HG02970 (cell line): Measurements from ENCODE around the gene EGR4.

Experiments used
- ATAC-seq: cut with Tn5 transposase; IDR thresholded peaks from one replicate; pipeline ENCODE4 v1.9.1; 2021; ENCODE audit warnings: mild to moderate bottlenecking, moderate library complexity, moderate number of reproducible peaks; ENCODE audit not compliant: unreplicated experiment, low FRiP score

Gene EGR4

GRCh38 chr2:73291093-73291460, 2.3 kb downstream of the EGR4 start:
- ATAC-seq = no peak

GRCh38 chr2:73290049-73290839, 3.1 kb downstream of the EGR4 start:
- ATAC-seq = no peak

DNA sequence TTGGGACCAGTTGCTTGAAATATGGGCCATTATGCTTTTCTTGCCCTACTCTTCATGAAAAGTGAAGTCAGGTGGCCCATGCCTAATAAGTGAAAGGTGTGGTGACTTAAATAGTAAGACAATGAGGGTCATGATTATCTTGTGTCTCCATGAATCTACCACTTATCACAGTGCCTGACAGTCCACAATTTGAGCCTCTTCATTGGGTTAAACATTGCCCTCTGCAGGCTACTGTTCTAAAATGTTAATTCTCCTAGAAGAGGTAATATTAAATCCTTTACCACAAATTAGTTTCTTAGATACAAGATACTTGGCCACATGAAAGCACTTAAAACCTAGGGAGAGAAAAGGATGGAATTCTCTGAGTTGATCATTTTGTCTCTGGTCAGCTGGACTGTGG, 4.0 kb downstream of the EGR4 start:
- no peak for ATAC-seq

- ATAC-seq = no peak
These were observed 7.2 kb downstream of the EGR4 start for GRCh38 chr2:73286134-73286655.

- ATAC-seq = no peak
These were observed 8.1 kb downstream of the EGR4 start for GRCh38 chr2:73285159-73285739.

DNA sequence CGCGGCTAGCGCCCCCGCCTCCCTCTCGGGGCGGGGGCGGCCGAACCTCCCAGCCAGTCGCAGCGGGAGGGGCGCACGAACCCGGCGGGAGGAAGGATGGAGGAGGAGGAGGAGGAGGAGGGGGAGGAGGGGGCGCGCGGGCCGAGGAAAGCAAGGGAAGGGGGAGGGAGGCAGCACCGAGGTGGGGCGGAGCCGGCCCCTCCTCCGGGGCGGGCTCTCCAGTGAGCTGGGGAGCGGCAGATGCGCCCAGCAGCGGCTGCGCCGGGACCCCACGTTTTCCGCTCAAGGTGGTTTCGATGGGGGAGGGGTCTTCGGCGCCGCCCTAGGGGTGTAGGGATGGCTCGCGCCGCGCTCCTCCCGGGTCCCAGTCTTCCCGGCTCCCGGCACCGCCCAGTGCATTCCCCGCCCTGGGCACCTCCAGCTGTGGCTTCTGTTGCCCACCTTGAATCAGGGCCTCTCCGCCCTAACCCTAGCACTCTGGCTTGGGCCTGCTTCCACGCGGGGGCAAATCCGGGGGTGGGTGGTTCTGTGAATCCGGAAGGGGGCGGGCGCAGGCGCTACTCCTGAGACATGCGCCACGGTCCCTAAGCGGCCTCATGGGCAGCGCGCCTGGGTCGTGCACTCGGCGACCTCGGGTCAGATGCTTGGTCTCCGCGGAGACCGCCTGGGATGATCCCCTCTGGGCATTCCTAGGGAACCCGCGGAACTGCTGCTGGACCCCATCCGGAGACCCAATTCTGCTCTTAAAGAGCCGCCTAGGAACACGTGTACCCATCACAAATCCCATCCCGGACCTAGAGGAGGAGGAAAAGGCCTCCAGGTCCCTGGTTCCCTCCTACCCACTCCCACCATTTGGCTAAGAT, 8.8 kb downstream of the EGR4 start, which contains the start of gene FBXO41:
FBXO41 (minus strand) TSS at position 183 of the 863 bp plus-strand sequence. CDS start 14,848 bp downstream, outside the sequence.
- ATAC-seq = peak; percentile 57

GRCh38 chr2:73283545-73284295, 9.6 kb downstream of the EGR4 start:
- peak; percentile 10 for ATAC-seq

DNA sequence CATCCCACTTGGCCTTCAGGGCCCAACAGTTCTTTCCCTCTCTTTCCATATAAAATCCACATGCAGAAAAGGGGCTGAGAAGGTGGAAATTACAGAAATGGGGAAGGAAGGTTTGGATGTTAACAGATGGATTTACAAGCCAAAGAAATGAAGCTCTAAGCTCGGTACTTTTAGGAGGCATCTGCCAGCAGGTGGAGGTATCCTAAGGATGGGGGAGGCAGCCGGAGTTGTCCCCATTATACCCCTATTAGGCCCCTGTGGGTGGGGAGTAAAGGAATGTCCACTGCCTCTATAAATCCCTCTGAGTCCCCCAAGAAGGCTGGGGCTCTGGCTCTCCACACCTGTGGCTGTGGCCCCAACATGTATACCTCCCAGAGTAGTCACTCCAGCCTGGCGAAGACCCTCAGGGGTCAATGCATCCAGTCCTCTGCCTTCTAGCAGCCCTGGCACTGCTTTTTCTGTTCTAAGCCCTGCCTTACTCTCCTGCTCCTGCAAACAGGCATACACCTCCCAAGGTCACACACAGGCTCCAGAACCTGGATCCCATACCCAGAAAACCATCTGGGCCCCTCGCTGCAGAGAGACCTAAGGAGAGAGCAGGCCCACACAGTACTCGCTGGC, 10.3 kb downstream of the EGR4 start:
- no peak for ATAC-seq

- ATAC-seq = no peak
These were observed 12.1 kb downstream of the EGR4 start for GRCh38 chr2:73281244-73281643.

DNA sequence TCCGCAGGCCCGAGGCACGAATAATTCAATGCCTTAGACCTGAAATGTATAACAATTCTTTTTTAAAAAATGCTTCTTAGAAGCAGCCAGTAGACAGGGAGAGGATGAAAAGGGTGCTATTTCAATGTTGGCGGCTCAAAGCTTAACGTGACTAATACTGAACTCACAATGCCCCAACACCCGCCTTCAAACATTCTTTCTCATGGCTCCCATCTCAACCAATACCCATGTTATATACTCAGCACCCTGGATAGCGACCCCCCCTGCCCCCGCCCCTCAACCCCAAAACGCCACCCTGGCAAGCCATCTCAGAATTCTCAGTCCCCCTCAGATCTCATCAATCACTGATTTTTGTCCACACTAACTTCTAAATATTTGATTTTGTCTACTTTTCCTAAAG, 13.5 kb downstream of the EGR4 start:
- ATAC-seq = no peak

DNA sequence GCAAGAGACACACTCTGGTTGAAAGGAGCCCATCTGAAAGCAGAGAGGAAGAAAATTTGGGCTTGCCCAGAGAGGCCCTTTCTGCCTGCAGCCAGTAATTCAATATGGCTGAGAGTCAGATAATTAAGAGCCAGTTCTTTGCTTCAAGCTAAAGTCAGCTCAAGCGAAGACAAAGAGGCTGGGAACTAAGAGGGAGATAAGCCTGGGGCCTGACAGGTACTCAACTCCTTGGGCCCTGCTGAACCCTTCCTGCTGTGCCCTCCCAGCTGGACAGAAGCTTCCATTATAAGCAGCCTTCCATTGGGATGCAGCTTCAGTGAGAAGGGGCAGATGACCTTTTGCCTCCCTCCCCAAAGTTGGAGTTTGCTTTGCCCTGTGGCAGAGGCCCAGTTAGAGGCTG, 21.1 kb downstream of the EGR4 start:
- ATAC-seq = no peak

DNA sequence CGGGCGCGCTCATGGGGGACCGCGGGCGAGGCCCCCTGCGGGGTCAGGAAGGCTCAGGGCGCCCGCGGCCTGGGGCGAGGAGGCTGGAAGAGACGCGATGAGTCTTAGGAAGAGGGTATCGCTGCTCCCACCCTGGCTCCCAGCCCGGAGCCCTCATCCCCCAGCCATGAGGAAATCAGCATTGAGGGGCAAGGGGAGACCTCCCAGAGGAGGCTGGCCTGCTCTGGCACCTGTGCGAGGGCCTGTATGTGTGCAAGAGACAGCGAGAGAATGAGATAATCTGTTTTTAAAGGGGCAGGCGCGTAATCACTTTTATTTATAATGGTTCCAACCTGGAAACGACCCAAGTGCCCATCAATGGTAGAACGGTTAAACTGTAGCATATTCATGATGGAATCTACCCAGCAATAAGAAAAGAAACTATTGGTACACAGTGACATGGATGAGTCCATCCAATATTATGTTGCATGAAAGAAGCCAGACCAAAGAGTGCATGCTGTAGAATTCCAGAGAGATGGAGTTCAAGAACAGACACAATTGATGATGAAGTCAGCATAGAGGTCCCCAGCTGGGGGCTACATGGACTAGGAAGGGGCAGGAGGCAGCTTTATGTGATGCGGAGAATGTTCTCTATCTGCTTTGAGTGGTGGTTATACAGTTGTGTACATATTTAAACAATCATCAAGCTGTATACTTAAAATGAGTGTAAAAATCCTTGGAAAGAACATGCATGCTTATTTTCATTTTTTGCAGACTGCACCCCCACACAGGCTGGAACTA, 23.5 kb downstream of the EGR4 start:
- no peak for ATAC-seq

DNA sequence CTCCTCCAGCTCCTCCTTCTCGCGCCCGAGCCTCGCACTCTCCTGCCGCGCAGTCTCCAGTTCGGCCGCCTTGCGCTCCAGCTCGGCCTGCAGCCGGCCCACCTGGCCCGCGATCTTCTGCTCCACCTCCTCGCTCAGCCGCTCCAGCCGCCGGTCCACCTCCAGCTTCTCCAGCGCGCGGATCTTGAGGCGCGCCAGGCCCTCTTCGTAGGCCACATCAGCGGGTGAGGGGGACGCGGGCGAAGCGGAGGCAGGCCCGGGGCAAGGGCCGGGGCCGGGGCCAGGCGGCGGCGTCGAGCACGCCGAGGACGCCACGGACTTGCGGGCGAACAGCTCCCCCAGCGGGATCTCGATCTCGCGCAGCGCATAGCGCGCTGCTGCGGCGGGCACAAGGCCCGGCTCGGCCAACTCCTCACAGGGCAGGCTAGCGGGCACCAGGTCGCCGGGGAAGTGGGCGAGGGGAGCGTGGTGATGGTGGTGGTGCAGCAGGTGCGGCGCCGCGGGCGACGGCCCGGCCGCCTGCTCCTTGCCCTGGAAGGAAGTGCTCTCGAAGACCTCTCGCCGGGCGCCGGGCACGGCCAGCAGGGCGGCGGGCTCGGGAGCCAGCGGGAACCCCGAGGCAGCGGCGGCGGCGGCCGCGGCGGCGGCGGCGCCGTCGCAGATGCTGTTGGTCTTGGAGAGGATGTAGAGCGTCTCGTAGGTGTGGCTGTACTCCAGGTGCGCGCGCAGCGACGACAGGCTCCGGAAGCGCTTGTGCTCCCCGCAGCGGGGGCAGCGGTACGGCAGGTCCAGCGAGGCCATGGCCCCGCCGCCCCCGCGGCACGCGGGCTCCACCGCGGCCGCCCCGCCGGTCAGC, 24.3 kb downstream of the EGR4 start:
- no peak for ATAC-seq

DNA sequence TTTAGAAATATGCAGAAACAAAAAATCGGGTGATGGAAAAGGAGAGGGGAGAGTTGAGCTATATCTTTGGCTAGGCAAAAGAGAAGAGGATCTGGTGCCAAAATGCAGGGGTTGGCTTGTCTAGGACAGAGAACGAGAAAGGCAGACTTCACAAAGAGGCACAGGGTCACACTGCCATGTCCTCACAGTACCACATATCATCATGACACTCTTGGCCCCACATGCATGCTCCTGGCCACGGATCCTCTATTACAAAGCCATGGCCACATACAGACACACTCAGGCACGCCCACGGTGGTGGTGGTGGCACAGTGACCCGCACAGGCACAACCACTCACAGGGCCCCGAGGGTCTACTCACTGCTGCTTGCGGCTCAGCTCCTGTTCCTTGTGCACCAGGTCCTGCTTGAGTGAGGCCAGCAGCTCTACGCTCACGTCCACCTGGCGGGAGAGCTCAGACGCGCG, 24.9 kb downstream of the EGR4 start:
- no peak for ATAC-seq

GRCh38 chr2:73267008-73267407, 26.3 kb downstream of the EGR4 start:
- ATAC-seq = no peak

- no peak for ATAC-seq
These were observed 27.1 kb downstream of the EGR4 start for GRCh38 chr2:73266061-73266901.
